HepG2 (cell line): Measurements from ENCODE around the gene HRC. TPM values are rescaled to one million over a fixed set of nuclear protein-coding genes. Genes with fewer than 3 reads are reported as not detected.
A peak's percentile ranks its signal among the peaks of the same experiment; 100 is the strongest.

Experiments
- CCAR2 ChIP-seq: fragments of 200-400 bp; formaldehyde crosslinking; optimal IDR thresholded peaks from 2 replicates; pipeline ENCODE3; 2018; ENCODE audit warnings: low read depth, mild to moderate bottlenecking, low read length, moderate library complexity
- DR1 ChIP-seq: sonication (generic); formaldehyde crosslinking; IDR thresholded peaks from 2 replicates; pipeline ENCODE4 v1.8.0; 2021; ENCODE audit warnings: mild to moderate bottlenecking, missing genetic modification reagents, inconsistent platforms
- ETV5 ChIP-seq: IDR thresholded peaks from 2 replicates; pipeline ENCODE4 v1.6.1; 2018; ENCODE audit warnings: missing biosample characterization, missing genetic modification reagents, inconsistent platforms, borderline replicate concordance
- HNF1A ChIP-seq, 2 experiments: sonication (generic) in 1 of 2; formaldehyde crosslinking in 1 of 2; IDR thresholded peaks; 2 replicates each; pipeline versions ENCODE4 v1.4.0 to v1.6.1; 2016 to 2020; ENCODE audit warnings: borderline replicate concordance in 1 of 2, low read depth in 1 of 2, mild to moderate bottlenecking in 1 of 2, missing genetic modification reagents in 1 of 2
- SUZ12 ChIP-seq: fragments of 150-350 bp; IDR thresholded peaks from 2 replicates; pipeline ENCODE4 v1.6.1; 2014; ENCODE audit warnings: low read depth, low read length
- ZNF12 ChIP-seq: sonication (generic); formaldehyde crosslinking; IDR thresholded peaks from 2 replicates; pipeline ENCODE4 v1.5.0; 2020; ENCODE audit warnings: missing genetic modification reagents
- ZNF180 ChIP-seq: sonication (generic); formaldehyde crosslinking; IDR thresholded peaks from 2 replicates; pipeline ENCODE4 v1.4.0; 2020; ENCODE audit warnings: low read depth, missing genetic modification reagents, borderline replicate concordance
- ZNF672 ChIP-seq: sonication (generic); formaldehyde crosslinking; IDR thresholded peaks from 2 replicates; pipeline ENCODE4 v1.8.1; 2022; ENCODE audit warnings: missing genetic modification reagents
- polyA plus RNA-seq, 8 experiments: library from polyadenylated mRNA; depleted of rRNA in 3 of 8; stranded (reverse) in 7 of 8; unstranded in 1 of 8; fragments of >200 nt; fragmentation: Illumina TruSeq in 4 of 8; extraction: Trizol in 4 of 8; gene quantifications; 2 replicates each; pipeline versions ENCODE4 v1.2.1 to v1.2.3, GENCODE V29; 2011 to 2016; ENCODE audit warnings: low read depth in 4 of 8, missing spikeins in 1 of 8, mixed read lengths in 1 of 8; ENCODE audit not compliant: insufficient read depth in 1 of 8
- total RNA-seq, 5 experiments: library from RNA; depleted of rRNA; stranded (reverse); fragments of >200 nt; fragmentation: Illumina TruSeq; extraction: Trizol; gene quantifications; 2 replicates each; pipeline ENCODE4 v1.2.3, GENCODE V29; 2016; ENCODE audit warnings: low read depth in 1 of 5
- TF ChIP-seq, protein P1 (sequence below): sonication (generic); formaldehyde crosslinking; IDR thresholded peaks from 2 replicates; pipeline ENCODE4 v1.4.0; 2020; ENCODE audit warnings: missing genetic modification reagents, mild to moderate bottlenecking, borderline replicate concordance
- TF ChIP-seq, protein P2 (sequence below): sonication (generic); formaldehyde crosslinking; IDR thresholded peaks from 2 replicates; pipeline ENCODE4 v1.5.0; 2020; ENCODE audit warnings: mild to moderate bottlenecking, missing genetic modification reagents
- TF ChIP-seq, protein P3 (sequence below): sonication (generic); formaldehyde crosslinking; IDR thresholded peaks from 2 replicates; pipeline ENCODE4 v1.4.0; 2020; ENCODE audit warnings: missing genetic modification reagents, borderline replicate concordance
- TF ChIP-seq, protein P4 (sequence below): conservative IDR thresholded peaks from 2 replicates; pipeline ENCODE4 v1.6.1; 2018; ENCODE audit warnings: missing genetic modification reagents

HRC gene
- total and polyA plus RNA-seq, 2 of the 13 experiments (the other 11 are each of a cell fraction or from before 2014, with no cell fraction given) = 3.6 to 15.4 TPM

DNA sequence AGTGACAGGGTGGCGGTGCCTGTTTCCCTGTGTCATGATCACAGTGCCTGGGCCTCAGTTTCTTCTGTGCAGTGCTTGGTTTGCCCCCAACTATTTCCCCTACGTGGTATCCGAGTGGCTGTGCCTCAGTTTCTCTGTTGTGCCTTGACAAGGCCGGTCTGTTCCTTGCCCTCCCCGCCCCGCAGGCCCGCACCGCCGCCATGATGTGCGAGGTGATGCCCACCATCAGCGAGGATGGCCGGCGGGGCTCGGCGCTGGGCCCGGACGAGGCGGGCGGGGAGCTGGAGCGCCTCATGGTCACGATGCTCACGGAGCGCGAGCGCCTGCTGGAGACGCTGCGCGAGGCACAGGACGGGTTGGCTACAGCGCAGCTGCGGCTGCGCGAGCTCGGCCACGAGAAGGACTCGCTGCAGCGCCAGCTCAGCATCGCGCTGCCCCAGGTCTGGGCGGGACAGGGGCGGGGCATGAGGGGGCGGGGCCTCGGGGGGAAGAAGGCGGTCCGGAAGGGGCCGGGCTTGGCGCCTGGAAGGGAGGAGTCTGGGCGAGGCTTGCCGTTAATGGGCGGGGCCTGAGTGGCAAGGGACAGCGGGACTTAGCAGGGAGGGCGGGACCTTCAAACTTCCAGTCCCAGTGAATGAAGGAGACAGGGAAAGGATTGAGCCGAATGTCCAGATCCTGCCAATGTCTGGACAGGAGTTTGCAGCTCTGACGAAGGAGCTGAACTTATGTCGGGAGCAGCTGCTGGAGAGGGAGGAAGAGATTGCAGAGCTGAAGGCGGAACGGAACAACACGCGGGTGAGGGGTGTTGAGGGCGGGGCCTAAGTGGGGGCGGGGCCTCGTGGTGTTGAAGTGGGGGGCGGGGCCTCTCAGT lies 27.3 kb downstream of the HRC start (continued):
- TF ChIP-seq, protein P1, sequence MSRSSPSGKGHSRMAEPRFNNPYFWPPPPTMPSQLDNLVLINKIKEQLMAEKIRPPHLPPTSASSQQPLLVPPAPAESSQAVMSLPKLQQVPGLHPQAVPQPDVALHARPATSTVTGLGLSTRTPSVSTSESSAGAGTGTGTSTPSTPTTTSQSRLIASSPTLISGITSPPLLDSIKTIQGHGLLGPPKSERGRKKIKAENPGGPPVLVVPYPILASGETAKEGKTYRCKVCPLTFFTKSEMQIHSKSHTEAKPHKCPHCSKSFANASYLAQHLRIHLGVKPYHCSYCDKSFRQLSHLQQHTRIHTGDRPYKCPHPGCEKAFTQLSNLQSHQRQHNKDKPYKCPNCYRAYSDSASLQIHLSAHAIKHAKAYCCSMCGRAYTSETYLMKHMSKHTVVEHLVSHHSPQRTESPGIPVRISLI = peak; percentile 78; the same call in 1 of the 2 replicates
- TF ChIP-seq ZNF180 (CRISPR knock-in tag) = peak; percentile 88; the same call in 1 of the 2 replicates
- TF ChIP-seq ZNF672 (CRISPR knock-in tag) = peak; percentile 88
- TF ChIP-seq, protein P2, sequence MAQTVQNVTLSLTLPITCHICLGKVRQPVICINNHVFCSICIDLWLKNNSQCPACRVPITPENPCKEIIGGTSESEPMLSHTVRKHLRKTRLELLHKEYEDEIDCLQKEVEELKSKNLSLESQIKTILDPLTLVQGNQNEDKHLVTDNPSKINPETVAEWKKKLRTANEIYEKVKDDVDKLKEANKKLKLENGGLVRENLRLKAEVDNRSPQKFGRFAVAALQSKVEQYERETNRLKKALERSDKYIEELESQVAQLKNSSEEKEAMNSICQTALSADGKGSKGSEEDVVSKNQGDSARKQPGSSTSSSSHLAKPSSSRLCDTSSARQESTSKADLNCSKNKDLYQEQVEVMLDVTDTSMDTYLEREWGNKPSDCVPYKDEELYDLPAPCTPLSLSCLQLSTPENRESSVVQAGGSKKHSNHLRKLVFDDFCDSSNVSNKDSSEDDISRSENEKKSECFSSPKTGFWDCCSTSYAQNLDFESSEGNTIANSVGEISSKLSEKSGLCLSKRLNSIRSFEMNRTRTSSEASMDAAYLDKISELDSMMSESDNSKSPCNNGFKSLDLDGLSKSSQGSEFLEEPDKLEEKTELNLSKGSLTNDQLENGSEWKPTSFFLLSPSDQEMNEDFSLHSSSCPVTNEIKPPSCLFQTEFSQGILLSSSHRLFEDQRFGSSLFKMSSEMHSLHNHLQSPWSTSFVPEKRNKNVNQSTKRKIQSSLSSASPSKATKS (CRISPR knock-in tag) = no peak; the same call in 1 of the 2 replicates
- TF ChIP-seq, protein P3, sequence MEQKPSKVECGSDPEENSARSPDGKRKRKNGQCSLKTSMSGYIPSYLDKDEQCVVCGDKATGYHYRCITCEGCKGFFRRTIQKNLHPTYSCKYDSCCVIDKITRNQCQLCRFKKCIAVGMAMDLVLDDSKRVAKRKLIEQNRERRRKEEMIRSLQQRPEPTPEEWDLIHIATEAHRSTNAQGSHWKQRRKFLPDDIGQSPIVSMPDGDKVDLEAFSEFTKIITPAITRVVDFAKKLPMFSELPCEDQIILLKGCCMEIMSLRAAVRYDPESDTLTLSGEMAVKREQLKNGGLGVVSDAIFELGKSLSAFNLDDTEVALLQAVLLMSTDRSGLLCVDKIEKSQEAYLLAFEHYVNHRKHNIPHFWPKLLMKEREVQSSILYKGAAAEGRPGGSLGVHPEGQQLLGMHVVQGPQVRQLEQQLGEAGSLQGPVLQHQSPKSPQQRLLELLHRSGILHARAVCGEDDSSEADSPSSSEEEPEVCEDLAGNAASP = peak; percentile 78; the same call in 1 of the 2 replicates
- no peak for TF ChIP-seq HNF1A (IDR thresholded peaks at IDR 0.05; ENCODE audit: low read depth)
- TF ChIP-seq HNF1A (CRISPR knock-in tag; IDR thresholded peaks at IDR 0.05; ENCODE audit: borderline replicate concordance) = peak; percentile 86
- TF ChIP-seq SUZ12 = no peak
- peak; percentile 90 for TF ChIP-seq DR1 (CRISPR knock-in tag)
- TF ChIP-seq ZNF12 (CRISPR knock-in tag) = peak; percentile 77; the same call in 1 of the 2 replicates
- TF ChIP-seq CCAR2 = no peak
- TF ChIP-seq ETV5 (CRISPR knock-in tag) = peak; percentile 77
- TF ChIP-seq, protein P4, sequence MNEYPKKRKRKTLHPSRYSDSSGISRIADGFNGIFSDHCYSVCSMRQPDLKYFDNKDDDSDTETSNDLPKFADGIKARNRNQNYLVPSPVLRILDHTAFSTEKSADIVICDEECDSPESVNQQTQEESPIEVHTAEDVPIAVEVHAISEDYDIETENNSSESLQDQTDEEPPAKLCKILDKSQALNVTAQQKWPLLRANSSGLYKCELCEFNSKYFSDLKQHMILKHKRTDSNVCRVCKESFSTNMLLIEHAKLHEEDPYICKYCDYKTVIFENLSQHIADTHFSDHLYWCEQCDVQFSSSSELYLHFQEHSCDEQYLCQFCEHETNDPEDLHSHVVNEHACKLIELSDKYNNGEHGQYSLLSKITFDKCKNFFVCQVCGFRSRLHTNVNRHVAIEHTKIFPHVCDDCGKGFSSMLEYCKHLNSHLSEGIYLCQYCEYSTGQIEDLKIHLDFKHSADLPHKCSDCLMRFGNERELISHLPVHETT (CRISPR knock-in tag) = peak; percentile 94
